Neural progenitor cell (in vitro differentiated cells): Measurements from ENCODE around the gene CHRNA10. TPM values are rescaled to one million over a fixed set of nuclear protein-coding genes. Genes with fewer than 3 reads are reported as not detected.

Experiments
- small RNA-seq: library from RNA; depleted of rRNA; stranded (forward); fragments of <200 nt; gene quantifications from one replicate; pipeline ENCODE3, GENCODE V24; 2015
- total RNA-seq: library from RNA; depleted of rRNA; stranded (reverse); fragments of >200 nt; gene quantifications from 2 replicates; pipeline ENCODE4 v1.2.3, GENCODE V29; 2015; ENCODE audit warnings: low replicate concordance

The CHRNA10 gene
- total RNA-seq, 1 donor from 2014 or later = 0.21 TPM

Small RNA genes within 50 kb of the gene (small RNA-seq; reads per million reads assigned to genes)
- gene RF00019 (not detected), gene RNU6-1143P (not detected)

Other genes starting within 250 kb of the CHRNA10 start
- gene ART5, start 29.4 kb downstream of the CHRNA10 start, total RNA-seq = 8.5 and 12.0 TPM in 2 replicates
- gene ART1, start 26.3 kb downstream of the CHRNA10 start, total RNA-seq = not detected in 2 replicates
- 94.8 and 106 TPM in 2 replicates for gene NUP98, start 126.2 kb upstream of the CHRNA10 start, total RNA-seq
- gene PGAP2, start 137.2 kb upstream of the CHRNA10 start, total RNA-seq = 10.0 and 37.4 TPM in 2 replicates
- 5.9 and 19.9 TPM in 2 replicates for gene RHOG, start 169.6 kb upstream of the CHRNA10 start, total RNA-seq
- 17.3 and 18.9 TPM in 2 replicates for gene STIM1, start 184.3 kb upstream of the CHRNA10 start, total RNA-seq